Neuron (in vitro differentiated cells): ENCODE results near the gene RAPGEF4.
A peak's percentile ranks its signal among the peaks of the same experiment; 100 is the strongest.

Experiments
- H2AFZ ChIP-seq: one replicate; pipeline ENCODE4 v1.6.1; 2013; ENCODE audit warnings: low read depth, mild to moderate bottlenecking, inconsistent platforms, low read length, moderate library complexity
- H3K27me3 ChIP-seq: one replicate; pipeline ENCODE4 v1.6.1; 2013; ENCODE audit warnings: low read length; ENCODE audit not compliant: insufficient read depth
- H3K36me3 ChIP-seq: one replicate; pipeline ENCODE4 v1.6.1; 2013; ENCODE audit warnings: low read length; ENCODE audit not compliant: insufficient read depth
- H3K4me1 ChIP-seq: one replicate; pipeline ENCODE4 v1.6.1; 2013; ENCODE audit warnings: low read length; ENCODE audit not compliant: insufficient read depth
- H3K4me3 ChIP-seq: 2 replicates; pipeline ENCODE4 v1.5.1; 2013; ENCODE audit warnings: mild to moderate bottlenecking, low read length, moderate library complexity
- H3K9me3 ChIP-seq: one replicate; pipeline ENCODE4 v1.6.1; 2013; ENCODE audit warnings: low read length

Gene RAPGEF4

GRCh38 chr2:173059971-173060461, 324.4 kb downstream of the RAPGEF4 start:
- peaks cover 3% of the 10 kb centered on the region for H3K4me1 ChIP-seq
- no peaks in the 10 kb centered on the region for H3K9me3 ChIP-seq

GRCh38 chr2:173062801-173063200, 327.2 kb downstream of the RAPGEF4 start:
- no peaks in the 10 kb centered on the region for H3K27me3 ChIP-seq
- no peak overlapping the region for H2AFZ ChIP-seq
- H3K36me3 ChIP-seq, result no peaks in the 10 kb centered on the region
- H3K4me1 ChIP-seq, result peaks cover 10% of the 10 kb centered on the region
- H3K4me3 ChIP-seq, result no peak overlapping the region
- H3K9me3 ChIP-seq, result no peaks in the 10 kb centered on the region

More at GRCh38 chr2:173059971-173060461, 324.4 kb downstream of the RAPGEF4 start:
- Histone ChIP-seq H3K4me3 (no peak overlapping the region), H3K36me3 (no peaks in the 10 kb centered on the region), H3K27me3 (no peaks in the 10 kb centered on the region), H2AFZ (no peak overlapping the region)

GRCh38 chr2:173064151-173064805, 328.6 kb downstream of the RAPGEF4 start:
- H3K4me1 ChIP-seq, result peaks cover 10% of the 10 kb centered on the region
- no peaks in the 10 kb centered on the region for H3K36me3 ChIP-seq
- H3K4me3 ChIP-seq, result no peak overlapping the region
- H3K27me3 ChIP-seq, result no peaks in the 10 kb centered on the region
- no peak overlapping the region for H2AFZ ChIP-seq
- no peaks in the 10 kb centered on the region for H3K9me3 ChIP-seq

GRCh38 chr2:173066887-173067676, 331.4 kb downstream of the RAPGEF4 start:
- Histone ChIP-seq H3K4me3 (no peak overlapping the region), H3K36me3 (no peaks in the 10 kb centered on the region), H2AFZ (no peak overlapping the region), H3K27me3 (no peaks in the 10 kb centered on the region), H3K4me1 (peaks cover 7% of the 10 kb centered on the region), H3K9me3 (no peaks in the 10 kb centered on the region)

GRCh38 chr2:173075056-173075780, 339.6 kb downstream of the RAPGEF4 start:
- H3K4me1 ChIP-seq, result peaks cover 15% of the 10 kb centered on the region
- peaks cover 17% of the 10 kb centered on the region for H3K27me3 ChIP-seq
- H3K4me3 ChIP-seq, result peak overlapping the region; percentile 90
- H3K9me3 ChIP-seq, result no peaks in the 10 kb centered on the region
- no peaks in the 10 kb centered on the region for H3K36me3 ChIP-seq
- peak overlapping the region; percentile 95 for H2AFZ ChIP-seq

- Histone ChIP-seq H3K27me3 (peaks cover 17% of the 10 kb centered on the region), H3K36me3 (no peaks in the 10 kb centered on the region), H3K4me3 (peak within 1 kb of the TSS; percentile 90), H3K9me3 (no peaks in the 10 kb centered on the region), H3K4me1 (peaks cover 15% of the 10 kb centered on the region), H2AFZ (peak within 1 kb of the TSS; percentile 95)
Measured at GRCh38 chr2:173075781-173076580, 340.3 kb downstream of the RAPGEF4 start, which contains the start of gene MAP3K20. TSS of gene MAP3K20 (plus strand) at chr2:173075846. CDS start at chr2:173091032, 15,186 bp downstream.

- Histone ChIP-seq H2AFZ (peak overlapping the region; percentile 95), H3K27me3 (peaks cover 17% of the 10 kb centered on the region), H3K4me1 (peaks cover 15% of the 10 kb centered on the region), H3K36me3 (no peaks in the 10 kb centered on the region), H3K4me3 (peak overlapping the region; percentile 90), H3K9me3 (no peaks in the 10 kb centered on the region)
Measured at GRCh38 chr2:173076581-173077345, 341.1 kb downstream of the RAPGEF4 start.

GRCh38 chr2:173077506-173078177, 342.0 kb downstream of the RAPGEF4 start:
- Histone ChIP-seq H3K4me1 (peaks cover 15% of the 10 kb centered on the region), H3K36me3 (no peaks in the 10 kb centered on the region), H3K4me3 (peak overlapping the region; percentile 90), H2AFZ (no peak overlapping the region), H3K9me3 (peaks cover 2% of the 10 kb centered on the region), H3K27me3 (peaks cover 14% of the 10 kb centered on the region)

- Histone ChIP-seq H2AFZ (no peak overlapping the region), H3K4me3 (no peak overlapping the region), H3K27me3 (peaks cover 3% of the 10 kb centered on the region), H3K9me3 (peaks cover 2% of the 10 kb centered on the region), H3K36me3 (no peaks in the 10 kb centered on the region), H3K4me1 (peaks cover 15% of the 10 kb centered on the region)
Measured at GRCh38 chr2:173079141-173079540, 343.5 kb downstream of the RAPGEF4 start.

GRCh38 chr2:173079973-173080860, 344.6 kb downstream of the RAPGEF4 start:
- Histone ChIP-seq H3K4me1 (peaks cover 15% of the 10 kb centered on the region), H2AFZ (no peak overlapping the region)

More at GRCh38 chr2:173079973-173080860, 344.6 kb downstream of the RAPGEF4 start:
- peaks cover 2% of the 10 kb centered on the region for H3K9me3 ChIP-seq
- no peaks in the 10 kb centered on the region for H3K27me3 ChIP-seq
- no peaks in the 10 kb centered on the region for H3K36me3 ChIP-seq
- no peak overlapping the region for H3K4me3 ChIP-seq
